ENCODE measurements around the gene NIPSNAP2.
"Not testable (repeated sequence)": the region's sequence is repeated elsewhere in the genome, so short reads cannot be mapped to it uniquely, and the experiment has no call there.

NIPSNAP2 gene

GRCh38 chr7:55977831-55978230 lies 13.4 kb downstream of the NIPSNAP2 start:
- no peak for DNase-seq

GRCh38 chr7:55980266-55980665 lies 15.9 kb downstream of the NIPSNAP2 start:
- no peak for DNase-seq

- DNase-seq: no peak
Observed at GRCh38 chr7:55983537-55983936, 19.2 kb downstream of the NIPSNAP2 start.

GRCh38 chr7:55992346-55992745 lies 28.0 kb downstream of the NIPSNAP2 start:
- DNase-seq: no peak

DNA sequence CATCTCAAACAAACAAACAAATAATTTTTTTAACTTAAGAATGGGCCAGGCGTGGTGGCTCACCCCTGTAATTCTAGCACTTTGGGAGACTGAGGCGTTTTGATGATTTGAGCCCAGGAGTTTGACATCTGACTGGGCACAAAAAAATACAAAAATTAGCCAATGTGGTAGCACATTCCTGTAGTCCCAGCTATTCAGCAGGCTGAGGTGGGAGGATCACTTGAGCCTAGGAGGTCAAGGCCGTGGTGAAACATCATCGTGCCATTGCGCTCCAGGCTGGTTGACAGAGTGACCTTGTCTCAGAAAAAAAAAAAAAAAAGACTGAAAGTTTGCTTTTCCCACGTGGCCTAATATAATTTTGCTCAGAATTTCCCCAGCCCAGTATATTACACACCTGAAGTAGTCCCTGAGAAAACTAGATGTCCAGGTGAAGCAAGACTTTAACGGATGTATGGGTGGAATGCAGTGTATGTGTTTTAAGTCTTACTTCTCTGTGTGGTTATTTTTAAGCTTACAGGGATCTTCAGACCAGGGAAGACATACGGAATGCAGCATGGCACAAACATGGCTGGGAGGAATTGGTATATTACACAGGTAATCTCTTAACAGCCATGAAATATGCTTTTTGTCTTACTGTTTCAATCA lies 32.6 kb downstream of the NIPSNAP2 start:
- no peak for DNase-seq

DNA sequence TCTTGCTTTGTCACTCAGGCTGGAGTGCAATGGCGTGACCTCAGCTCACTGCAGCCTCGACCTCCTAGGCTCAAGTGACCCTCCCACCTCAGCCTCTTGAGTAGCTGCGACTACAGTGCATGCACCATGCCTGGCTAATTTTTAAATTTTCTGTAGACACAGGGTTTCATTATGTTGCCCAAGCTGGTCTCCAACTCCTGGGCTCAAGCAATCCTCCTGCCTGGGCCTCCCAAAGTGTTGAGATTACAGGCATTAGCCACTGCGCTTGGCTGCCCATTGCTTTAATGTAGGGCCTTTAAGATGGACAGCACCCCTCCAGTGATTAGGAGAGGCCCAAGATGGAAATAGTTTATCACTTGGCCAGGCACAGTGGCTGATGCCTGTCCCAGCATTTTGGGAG lies 39.4 kb downstream of the NIPSNAP2 start:
- no peak for DNase-seq

GRCh38 chr7:56007167-56007652 lies 42.8 kb downstream of the NIPSNAP2 start:
- DNase-seq: no peak

DNA sequence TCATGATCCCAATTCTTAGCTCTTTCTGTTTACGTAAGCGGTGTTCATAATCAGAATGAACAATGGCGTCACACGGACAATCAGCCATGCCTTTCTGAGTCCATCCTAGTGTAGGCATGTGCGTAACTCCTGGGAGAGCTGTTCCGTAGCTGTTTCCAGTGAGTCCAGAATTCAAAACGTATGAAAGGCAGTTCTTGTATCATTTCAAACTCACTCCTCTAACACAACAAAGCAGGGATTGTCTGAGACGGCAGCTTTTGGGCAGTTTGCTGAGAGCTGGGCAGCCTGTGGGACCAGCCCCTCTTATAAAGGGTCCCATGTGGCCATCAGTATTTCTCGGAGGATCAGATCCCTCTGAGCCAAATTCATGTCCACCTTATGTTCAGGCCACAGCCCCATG lies 43.5 kb downstream of the NIPSNAP2 start:
- no peak for DNase-seq

- no peak for DNase-seq
Observed at GRCh38 chr7:56009695-56010094, 45.3 kb downstream of the NIPSNAP2 start.

DNA sequence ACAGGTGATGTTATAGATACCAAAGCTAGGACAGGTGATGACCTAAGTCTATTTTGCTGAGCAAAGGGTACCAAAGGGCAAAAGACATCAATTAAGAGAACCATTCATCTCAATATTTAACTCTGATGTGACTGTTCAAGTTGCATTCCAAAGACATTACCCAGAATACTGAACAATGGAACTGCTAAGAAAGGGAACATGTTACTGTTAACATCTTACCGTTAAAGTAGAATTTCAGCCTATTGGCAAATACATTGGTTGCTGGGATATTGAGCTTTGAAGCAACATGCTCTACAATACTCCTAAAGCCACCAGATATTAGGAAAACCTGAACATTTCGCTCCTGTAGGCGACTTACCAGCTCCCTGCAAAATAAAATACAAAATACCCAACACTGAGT lies 52.6 kb downstream of the NIPSNAP2 start:
- not testable (repeated sequence) for DNase-seq

DNA sequence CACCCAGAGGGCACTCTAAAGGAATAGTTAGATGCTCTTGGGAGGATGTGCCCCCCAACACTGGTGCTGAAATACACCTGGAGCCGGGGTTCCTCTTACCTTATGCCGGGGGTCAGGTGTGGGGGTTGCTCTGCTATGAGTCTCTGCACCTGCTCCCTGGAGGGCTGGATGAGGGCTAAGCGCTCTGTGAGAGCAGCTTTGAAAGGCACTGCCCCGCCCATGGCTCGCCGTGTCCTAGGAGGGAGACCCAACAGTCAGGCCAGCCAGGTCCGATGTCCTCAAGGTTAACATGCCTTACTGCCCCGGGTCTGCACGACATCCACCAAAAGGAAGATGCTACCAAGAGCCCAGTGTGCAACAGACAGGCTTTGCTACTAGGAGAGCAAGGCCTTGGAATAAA lies 55.1 kb downstream of the NIPSNAP2 start:
- no peak for DNase-seq

DNA sequence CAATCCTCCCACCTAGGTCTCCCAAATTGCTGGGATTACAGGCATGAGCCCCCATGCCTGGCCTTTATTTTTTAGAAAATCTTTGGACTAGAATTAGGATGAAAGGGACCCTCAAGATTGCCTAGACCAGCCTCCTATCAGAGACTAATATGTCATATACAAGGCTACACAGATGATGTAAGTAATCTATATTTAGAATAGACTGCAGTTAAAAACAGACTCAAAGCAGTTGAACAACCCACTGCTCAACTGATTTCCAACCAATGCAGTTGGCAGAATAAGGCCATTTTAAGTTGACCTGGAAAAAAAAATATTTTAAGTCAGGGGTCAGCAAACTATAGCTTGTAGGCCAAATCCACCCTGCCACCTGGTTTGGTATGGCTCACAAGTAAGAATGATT lies 59.1 kb downstream of the NIPSNAP2 start:
- no peak for DNase-seq

DNA sequence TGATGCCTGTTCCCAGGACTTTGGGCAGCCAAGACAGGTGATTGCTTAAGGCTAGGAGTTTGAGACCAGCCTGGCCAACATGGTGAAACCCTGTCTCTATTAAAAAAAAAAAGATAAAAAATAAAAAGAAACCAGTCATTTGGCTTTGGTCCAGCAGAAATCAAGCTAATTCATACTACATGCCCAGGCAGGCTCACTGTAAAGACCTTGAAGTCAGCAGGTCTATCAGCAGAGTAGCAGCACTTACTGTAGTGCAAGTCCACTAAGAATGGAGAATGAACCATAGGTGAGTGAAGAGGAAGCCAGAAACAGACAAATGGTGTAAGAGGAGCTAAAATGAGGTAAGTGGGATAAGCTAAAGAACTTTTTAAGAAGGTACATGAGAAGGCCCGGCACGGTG lies 62.2 kb downstream of the NIPSNAP2 start:
- DNase-seq: no peak

DNA sequence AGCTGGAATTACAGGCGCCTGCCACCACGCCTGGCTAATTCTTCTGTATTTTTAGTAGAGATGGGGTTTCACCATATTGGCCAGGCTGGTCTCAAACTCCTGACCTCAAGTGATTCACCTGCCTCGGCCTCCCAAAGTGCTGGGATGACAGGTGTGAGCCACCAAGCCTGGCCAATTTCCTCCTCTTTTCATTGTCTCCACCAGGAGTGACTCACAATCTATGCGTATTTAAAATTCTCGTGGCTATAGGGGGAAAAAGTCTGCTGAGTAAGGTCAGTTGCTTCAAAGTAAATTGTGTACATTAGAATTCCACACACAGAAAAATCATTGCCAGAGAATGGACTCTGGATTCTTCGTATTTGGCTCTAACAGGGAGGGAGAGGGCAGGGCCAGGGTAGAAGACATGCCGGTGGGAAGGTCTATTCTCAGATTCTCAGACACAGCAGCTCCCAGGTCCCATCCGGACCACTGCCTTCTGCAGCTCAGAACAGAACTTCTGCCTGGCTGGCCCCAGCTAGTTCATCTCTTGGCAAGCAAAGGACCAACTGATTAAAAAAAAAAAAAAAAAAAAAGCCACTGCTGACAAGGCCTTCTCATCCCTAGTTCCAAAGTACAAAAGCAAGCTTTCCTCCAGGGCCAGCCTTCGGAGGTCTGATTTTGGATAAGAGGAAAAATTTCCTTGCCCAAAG lies 64.7 kb downstream of the NIPSNAP2 start:
- no peak for DNase-seq

- DNase-seq: no peak
Observed at GRCh38 chr7:56030340-56030739, 66.0 kb downstream of the NIPSNAP2 start.

DNA sequence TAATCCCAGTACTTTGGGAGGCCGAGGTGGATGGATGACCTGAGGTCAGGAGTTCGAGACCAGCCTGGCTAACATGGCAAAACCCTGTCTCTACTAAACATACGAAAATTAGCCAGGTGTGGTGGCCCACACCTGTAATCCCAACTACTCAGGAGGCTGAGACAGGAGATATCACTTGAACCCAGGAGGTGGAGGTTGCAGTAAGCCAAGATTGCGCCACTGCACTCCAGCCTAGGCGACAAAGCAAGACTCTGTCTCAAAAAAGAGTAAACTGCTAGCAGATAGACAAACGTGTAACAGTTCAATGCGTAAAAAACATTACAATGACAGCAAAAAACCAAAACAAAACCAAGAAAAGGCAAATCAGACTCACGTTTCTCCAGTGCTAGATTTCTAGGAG lies 67.2 kb downstream of the NIPSNAP2 start:
- DNase-seq: not testable (repeated sequence)

DNA sequence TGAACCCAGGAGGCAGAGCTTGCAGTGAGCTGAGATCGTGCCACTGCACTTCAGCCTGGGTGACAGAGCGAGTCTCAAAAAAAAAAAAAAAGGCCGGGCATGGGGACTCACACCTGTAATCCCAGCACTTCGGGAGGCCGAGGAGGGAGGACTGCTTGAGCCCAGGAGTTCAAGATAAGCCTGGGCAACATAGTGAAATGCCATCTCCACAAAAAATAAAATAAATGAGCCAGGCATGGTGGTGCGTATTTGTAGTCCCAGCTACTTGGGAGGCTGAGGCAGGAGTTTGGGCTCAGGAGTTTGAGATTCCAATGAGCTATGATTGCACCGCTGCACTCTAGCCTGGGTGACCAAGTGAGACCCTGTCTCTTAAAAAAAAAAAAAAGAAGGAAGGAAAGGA lies 68.2 kb downstream of the NIPSNAP2 start:
- not testable (repeated sequence) for DNase-seq

GRCh38 chr7:56033671-56034432 lies 69.5 kb downstream of the NIPSNAP2 start:
- peak; percentile 87 for DNase-seq

DNA sequence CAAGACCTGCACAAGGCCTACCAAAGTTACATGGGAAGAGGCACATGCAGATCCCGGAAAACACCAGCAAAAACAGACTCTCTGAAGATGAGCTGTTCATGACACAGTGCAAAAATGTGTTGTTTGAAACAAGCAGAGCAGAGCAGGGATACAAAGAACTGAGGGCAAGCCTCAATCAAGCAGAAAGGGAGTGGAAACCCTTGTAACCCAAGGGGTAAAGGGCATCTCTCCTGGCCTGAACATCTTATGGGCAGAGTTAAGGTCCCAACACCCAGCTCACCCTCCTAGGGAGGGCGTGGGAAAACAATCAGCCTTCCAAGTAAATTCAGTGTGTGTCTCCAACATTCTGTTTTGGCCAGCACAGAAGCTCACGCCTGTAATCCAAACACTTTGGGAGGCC lies 76.3 kb downstream of the NIPSNAP2 start:
- no peak for DNase-seq

DNA sequence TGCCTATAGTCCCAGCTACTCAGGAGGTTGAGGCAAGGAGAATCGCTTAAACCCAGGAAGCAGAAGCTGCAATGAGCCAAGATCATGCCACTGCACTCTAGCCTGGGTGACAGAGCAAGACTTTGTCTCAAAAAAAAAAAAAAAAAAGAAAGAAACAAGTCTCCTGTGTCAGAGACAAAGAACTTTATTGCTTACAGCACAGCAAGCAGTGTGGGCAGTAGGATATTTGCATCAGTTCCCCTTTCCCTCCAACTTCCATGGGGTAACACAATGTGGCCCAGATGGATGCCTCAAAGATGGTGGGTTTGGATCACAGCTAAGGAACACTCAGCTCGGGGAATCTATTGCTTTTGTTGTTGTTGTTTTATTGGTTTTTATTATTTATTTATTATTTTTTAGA lies 81.4 kb downstream of the NIPSNAP2 start:
- DNase-seq: not testable (repeated sequence)

- DNase-seq: no peak
Observed at GRCh38 chr7:56046721-56047445, 82.5 kb downstream of the NIPSNAP2 start.

- DNase-seq: not testable (repeated sequence)
Observed at GRCh38 chr7:56047446-56048116, 83.2 kb downstream of the NIPSNAP2 start.

DNA sequence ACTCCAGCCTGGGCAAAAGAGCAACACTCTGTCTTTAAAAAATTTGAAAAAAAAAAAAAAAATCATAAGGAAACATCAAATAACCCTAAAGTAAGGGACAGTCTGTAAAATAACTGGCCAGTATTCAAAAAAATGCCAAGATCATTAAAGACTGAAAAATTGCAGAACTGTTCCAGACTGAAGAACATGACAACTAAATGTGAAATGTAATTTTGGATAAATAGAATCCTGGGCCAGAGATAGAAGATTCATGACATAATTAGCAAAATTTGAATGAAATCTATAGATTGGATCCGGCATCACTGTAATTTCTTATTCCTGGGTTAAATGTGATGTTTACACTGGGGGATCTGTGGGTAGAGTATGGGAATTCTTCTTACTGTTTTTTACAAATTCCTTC lies 83.9 kb downstream of the NIPSNAP2 start:
- DNase-seq: no peak

All from activated CD8-positive, alpha-beta memory T cell treated with anti-CD3 and anti-CD28 coated beads for 24 hours (primary cell).